ENCODE data around the gene MBD2. TPM values are rescaled to one million over a fixed set of nuclear protein-coding genes. Genes with fewer than 3 reads are reported as not detected.

Gene MBD2
- total RNA-seq, 2 donors from 2014 or later, result 24.3 to 32.0 TPM

DNA sequence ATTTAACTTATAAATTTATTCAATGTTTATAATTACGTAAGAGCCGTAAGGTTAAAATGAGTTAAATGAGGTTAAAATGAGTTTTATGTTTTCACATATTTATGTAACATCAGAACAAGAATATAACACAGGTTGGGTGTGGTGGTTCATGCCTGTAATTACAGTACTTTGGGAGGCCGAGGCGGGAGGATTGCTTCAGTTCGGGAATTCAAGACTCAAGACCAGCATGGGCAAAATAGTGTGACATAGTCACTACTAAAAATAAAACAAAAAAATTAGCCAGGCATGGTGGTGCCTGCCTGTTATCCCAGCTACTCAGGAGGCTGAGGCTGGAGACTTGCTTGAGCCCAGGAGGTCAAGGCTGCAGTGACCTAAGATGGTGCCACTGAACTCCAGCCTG lies 9.3 kb upstream of the MBD2 start:
- Histone ChIP-seq H3K36me3 (no peaks in the 10 kb centered on the region), H3K4me3 (no peak overlapping the region), H3K27ac (no peak overlapping the region), H3K4me1 (peaks cover 0 to 11% of the 10 kb centered on the region in 2 donors), H3K27me3 (no peaks in the 10 kb centered on the region), H3K9me3 (no peaks in the 10 kb centered on the region)
- no peak for TF ChIP-seq CTCF (IDR thresholded peaks at IDR 0.05)
- no peak for DNase-seq (ENCODE audit: low spot score)

DNA sequence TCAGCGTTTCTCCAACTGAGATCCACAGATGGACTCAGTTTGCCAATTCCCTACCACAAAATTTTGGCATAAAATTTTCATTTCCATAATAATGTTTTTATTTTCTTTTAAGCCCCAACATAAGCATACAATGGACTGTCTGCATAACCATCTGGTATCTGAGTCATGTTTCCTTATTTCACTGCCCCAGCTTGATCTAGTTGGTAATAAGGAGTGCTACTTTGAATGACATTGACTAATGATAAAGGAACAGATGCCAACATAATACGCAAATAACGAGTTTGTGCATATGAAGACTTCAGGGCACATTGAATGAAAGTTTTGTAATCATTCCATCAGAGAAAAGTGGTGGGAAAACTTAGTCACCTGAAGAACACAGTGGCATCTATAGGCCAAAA lies 8.8 kb upstream of the MBD2 start:
- Histone ChIP-seq H3K4me1 (peaks cover 0 to 5% of the 10 kb centered on the region in 2 donors), H3K9me3 (no peaks in the 10 kb centered on the region), H3K27me3 (no peaks in the 10 kb centered on the region), H3K36me3 (no peaks in the 10 kb centered on the region), H3K4me3 (no peak overlapping the region), H3K27ac (no peak overlapping the region)
- DNase-seq (ENCODE audit: low spot score), result no peak
- TF ChIP-seq CTCF (IDR thresholded peaks at IDR 0.05), result no peak

GRCh38 chr18:54232485-54233227 lies 8.2 kb upstream of the MBD2 start:
- DNase-seq (ENCODE audit: low spot score), result no peak

DNA sequence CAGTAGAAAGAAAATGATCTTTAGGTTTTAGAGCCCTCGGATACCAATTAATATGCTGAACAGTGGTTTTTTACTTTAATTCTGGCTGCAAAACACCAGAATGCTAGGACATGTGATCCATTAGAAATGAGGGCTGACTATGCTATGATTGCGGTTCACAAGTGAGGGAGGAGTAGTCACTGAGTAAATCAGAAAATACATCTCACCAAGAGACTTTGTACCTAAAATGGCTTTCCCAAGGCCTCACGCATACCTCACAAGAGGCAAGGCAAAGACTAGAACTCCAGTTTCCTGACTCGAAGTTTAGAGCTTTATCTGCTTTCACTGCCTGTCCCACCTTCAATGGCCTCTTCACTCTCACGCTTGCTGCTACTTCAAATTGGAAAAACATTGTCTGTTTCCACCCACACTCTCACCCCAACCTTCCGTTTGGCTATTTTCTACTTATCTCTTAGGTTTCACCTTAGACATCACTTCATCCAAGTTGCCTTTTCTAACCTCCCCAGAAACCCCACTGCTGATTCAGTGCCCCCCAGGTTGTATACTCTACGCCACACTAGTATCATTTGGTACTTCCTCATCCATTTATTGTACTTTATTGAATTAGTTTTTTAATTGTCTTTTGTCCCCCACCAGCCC lies 5.1 kb upstream of the MBD2 start:
- no peak for DNase-seq (ENCODE audit: low spot score)
- no peaks in the 10 kb centered on the region for H3K9me3 ChIP-seq
- H3K36me3 ChIP-seq, result no peaks in the 10 kb centered on the region
- peaks cover 0 to 8% of the 10 kb centered on the region in 2 donors for H3K4me1 ChIP-seq
- H3K27me3 ChIP-seq, result no peaks in the 10 kb centered on the region
- no peak for TF ChIP-seq CTCF (IDR thresholded peaks at IDR 0.05)
- no peak overlapping the region for H3K27ac ChIP-seq
- H3K4me3 ChIP-seq, result no peak overlapping the region

More at GRCh38 chr18:54232485-54233227, 8.2 kb upstream of the MBD2 start:
- peak overlapping the region in 1 of 2 donors; percentile 39 for H3K27ac ChIP-seq
- no peak overlapping the region for H3K4me3 ChIP-seq
- no peaks in the 10 kb centered on the region for H3K36me3 ChIP-seq
- no peaks in the 10 kb centered on the region for H3K27me3 ChIP-seq
- H3K9me3 ChIP-seq, result no peaks in the 10 kb centered on the region
- no peak for TF ChIP-seq CTCF (IDR thresholded peaks at IDR 0.05)
- H3K4me1 ChIP-seq, result peaks cover 0 to 4% of the 10 kb centered on the region in 2 donors

DNA sequence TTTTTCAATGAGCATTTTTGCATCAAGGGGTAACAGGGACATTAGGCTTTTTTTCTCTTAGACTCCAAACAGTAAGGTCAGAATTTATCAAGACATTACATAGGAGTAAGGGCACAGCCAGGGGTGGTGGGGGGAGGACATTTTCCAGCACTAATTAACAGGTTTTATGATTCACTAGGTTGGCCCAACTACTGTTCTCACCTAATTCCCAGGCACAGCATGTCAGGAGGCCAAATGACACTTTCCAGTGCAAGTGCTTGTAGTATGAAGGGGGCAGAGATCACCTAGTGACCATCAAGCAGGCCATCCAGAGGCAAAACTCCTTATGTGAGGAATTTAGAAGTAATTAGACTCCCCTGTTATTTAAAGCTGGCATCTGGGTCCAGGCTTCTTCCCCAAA lies 3.9 kb upstream of the MBD2 start:
- Histone ChIP-seq H3K4me3 (no peak overlapping the region), H3K27ac (no peak overlapping the region), H3K27me3 (no peaks in the 10 kb centered on the region), H3K36me3 (no peaks in the 10 kb centered on the region), H3K4me1 (peaks cover 0 to 12% of the 10 kb centered on the region in 2 donors), H3K9me3 (no peaks in the 10 kb centered on the region)
- no peak for DNase-seq (ENCODE audit: low spot score)
- no peak for TF ChIP-seq CTCF (IDR thresholded peaks at IDR 0.05)
